AG09309 (cell line): ENCODE results near the gene DPH2.

ENCODE experiments used
- DNase-seq: peaks from one replicate; pipeline ENCODE4 v3.0.0-alpha.2; 2010; ENCODE audit warnings: low read depth
- H3K4me3 ChIP-seq: 2 replicates; pipeline ENCODE4 v1.5.1; 2011; ENCODE audit warnings: mild to moderate bottlenecking, low read depth, low read length, moderate library complexity; ENCODE audit not compliant: control insufficient read depth
- CTCF ChIP-seq: IDR thresholded peaks from 2 replicates; pipeline ENCODE4 v1.5.1; 2011; ENCODE audit warnings: mild to moderate bottlenecking, low read depth, low read length, inconsistent platforms; ENCODE audit not compliant: insufficient read depth, control insufficient read depth; ENCODE audit errors: missing control alignments

DPH2 gene

GRCh38 chr1:43981636-43982035, 11.8 kb downstream of the DPH2 start:
- no peak overlapping the region for H3K4me3 ChIP-seq
- TF ChIP-seq CTCF, result no peak
- DNase-seq, result no peak

- no peak for DNase-seq
- no peak overlapping the region for H3K4me3 ChIP-seq
- TF ChIP-seq CTCF, result no peak
Observed at GRCh38 chr1:43982241-43982640, 12.4 kb downstream of the DPH2 start.

GRCh38 chr1:43982808-43983207, 13.0 kb downstream of the DPH2 start:
- no peak overlapping the region for H3K4me3 ChIP-seq
- no peak for DNase-seq
- TF ChIP-seq CTCF, result no peak

- DNase-seq, result no peak
- TF ChIP-seq CTCF, result no peak
- H3K4me3 ChIP-seq, result no peak overlapping the region
Observed at GRCh38 chr1:43983253-43983899, 13.6 kb downstream of the DPH2 start.

- no peak overlapping the region for H3K4me3 ChIP-seq
- no peak for TF ChIP-seq CTCF
- no peak for DNase-seq
Observed at GRCh38 chr1:43984855-43985254, 15.0 kb downstream of the DPH2 start.

GRCh38 chr1:43985984-43986595, 16.3 kb downstream of the DPH2 start:
- no peak for DNase-seq
- no peak for TF ChIP-seq CTCF

More at GRCh38 chr1:43985984-43986595, 16.3 kb downstream of the DPH2 start:
- H3K4me3 ChIP-seq, result no peak overlapping the region
